HG03135 (cell line): ENCODE measurements around the gene ASTN2.

ENCODE experiments used
- ATAC-seq: cut with Tn5 transposase; IDR thresholded peaks from one replicate; pipeline ENCODE4 v1.9.1; 2021; ENCODE audit warnings: mild to moderate bottlenecking, moderate library complexity; ENCODE audit not compliant: unreplicated experiment

ASTN2 gene

DNA sequence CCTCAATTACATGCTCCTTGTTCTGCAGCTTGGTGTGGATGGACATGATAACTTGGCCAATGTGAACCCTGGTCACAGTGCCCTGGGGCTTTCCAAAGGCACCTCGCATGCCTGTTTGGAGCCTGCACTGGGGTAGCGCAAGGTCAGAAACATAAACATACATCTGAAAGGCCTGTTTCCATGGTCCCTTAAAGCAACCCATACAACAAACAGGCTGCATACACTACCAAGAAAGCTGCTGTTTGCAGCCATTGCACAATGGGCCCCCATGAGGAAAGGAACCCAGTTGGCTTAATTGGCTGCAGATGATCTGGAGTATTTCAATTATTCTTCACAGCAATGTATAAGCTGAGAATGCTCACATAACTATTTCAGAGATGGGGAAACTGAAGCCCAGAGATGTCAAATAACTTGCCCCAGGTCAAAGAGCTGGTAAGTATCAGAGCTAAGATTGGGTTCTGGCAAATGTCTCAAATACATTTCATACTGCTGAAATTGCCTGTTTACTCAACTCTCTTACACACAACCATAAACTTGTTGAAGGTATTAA is 233.9 kb downstream of the ASTN2 start:
- no peak for ATAC-seq

DNA sequence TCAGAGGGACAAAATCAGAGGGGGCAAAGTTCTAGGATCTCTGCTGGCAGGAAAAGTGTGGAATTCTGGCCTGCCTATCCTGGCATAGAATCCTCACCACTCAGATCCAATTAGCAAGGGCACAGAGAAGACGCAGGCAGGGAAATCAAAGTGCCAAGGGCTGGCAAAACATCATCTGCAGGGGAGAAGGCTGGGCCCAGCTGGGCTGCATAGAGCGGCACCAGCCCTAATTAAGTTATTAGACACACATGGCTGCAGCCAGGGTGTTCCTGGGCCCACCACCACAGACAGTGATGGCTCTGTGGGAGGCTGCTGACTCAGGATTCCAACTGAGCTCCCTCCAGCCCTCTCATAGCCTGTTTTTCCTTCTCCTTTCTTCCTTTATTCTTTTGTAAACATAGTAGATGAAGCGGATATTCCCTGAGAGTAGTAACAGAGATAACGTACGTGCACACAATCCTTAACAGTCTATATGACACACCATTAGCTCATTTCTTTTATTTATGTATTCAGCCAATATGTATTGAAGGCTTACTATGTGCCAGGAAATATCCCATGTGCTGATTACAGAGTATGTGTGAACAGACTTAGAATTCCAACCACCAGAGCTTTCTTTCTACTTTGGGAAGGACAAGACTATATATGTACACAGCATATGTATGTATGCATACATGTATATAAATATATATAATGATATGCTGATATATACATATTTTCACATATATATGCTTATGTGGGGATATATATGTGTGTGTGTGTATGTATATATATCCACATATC is 236.1 kb downstream of the ASTN2 start:
- ATAC-seq = no peak

DNA sequence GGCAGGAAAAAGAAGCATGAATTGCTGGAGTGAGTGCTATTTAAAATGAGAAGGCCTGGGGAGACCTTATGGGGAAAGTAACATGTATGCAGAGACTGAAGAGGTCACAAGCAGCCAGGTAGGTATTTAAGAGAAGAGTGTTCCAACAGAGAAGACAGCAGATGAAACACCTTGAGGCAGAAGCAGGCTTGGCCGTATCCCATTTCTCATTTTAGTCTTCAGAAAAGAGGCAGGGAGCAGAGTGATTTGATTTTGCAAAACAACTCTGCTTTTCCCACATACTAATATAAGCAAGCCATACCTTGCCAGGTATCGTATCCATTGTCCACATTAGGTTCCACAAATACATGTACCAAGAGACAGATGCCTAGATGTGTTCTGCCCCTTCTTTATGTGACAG is 244.3 kb downstream of the ASTN2 start:
- no peak for ATAC-seq

DNA sequence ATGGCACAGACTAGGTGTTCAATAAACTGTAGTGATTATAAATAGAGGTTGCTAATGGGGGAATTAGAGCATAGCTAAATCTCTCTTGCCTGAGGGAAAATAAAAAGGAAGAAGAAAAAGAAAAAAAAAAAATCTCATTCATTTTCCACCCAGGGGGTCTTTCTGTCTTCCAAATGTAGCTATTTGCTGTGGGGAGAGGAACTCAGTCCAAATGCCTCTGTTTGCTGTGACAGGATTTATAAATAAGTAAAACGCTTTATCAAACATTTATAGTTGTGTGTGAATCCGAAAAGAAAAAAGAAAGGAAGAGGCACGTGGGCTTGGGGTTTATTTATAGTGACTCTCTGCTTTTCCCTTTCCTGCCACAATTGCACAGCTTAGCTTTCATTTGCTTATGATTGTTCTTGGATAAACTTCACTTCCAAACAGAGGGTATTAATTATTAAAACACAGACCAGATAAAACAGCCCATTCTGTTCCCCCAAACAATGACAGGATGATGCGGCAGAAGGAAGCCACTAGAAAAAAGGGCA is 245.7 kb downstream of the ASTN2 start:
- ATAC-seq = no peak

DNA sequence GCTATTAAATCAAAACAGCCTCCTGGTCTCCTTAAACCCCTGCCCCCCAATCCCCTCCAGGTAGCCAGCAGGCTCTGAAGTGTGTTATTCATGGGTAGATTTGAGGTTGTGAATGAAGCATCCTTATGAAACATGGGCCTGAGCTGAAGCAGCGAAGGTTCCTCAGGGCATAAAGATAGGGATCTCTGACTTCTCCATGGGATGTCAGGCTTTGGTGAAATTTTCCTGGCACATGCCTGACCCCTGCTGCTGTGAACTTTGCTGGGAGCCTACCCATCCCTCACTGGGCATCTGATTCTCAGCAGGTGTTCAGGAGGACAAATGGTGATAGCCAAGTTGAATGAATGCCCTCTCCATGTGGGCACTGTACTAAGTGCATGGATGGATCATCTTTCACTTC is 250.3 kb downstream of the ASTN2 start:
- no peak for ATAC-seq

DNA sequence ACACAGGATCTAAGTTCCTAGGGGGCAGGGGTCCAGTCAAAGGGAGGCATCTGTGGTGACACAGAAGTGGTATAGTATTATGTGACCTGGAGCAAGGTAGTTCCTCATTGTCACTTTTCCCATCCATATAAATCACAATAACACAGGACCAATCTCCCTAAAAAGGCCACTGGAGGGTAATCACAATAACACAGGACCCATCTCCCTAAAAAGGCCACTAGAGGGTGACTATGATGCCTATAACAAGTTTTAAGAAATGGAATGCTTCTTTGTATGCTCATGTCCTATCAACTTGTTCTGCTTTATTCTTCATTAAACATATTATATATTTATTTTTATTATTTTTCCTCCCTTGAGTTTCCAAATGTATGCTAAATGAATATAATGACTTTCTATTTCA is 254.6 kb downstream of the ASTN2 start:
- ATAC-seq = no peak

DNA sequence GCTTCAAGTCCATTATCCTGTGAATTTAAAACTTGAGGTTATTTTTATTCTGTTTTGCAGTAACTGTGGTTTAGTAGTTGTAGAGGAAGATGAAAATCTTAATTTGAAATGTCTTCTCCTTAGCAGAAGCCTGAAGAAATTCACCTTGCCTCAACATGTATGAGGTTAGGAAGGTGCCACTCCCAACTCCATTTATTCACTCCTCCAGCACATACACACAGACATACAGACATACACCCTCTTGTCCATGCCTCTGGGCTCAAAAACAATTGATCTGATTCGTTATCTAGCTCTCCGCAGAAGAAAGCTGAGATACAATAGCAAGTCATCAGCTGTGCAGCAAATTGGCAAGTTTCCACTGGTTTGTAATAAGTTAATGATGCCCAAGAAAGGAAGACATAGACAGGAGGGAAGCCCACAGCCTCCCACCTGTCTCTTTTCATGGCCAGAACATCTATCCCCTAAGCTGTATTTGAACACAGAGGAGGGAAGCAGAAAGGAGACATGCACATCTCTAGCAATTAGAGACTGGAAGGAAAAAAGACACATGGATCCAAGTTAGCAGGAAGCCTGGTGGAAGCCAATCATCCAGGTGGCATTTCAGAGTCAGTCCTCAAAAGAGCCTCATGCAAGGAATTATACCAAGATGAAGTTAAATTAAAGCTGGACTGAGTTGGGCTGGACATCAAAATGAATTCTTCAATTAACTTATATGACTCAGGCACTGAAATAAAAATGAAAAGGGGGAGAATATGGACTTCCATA is 257.9 kb downstream of the ASTN2 start:
- ATAC-seq = no peak

DNA sequence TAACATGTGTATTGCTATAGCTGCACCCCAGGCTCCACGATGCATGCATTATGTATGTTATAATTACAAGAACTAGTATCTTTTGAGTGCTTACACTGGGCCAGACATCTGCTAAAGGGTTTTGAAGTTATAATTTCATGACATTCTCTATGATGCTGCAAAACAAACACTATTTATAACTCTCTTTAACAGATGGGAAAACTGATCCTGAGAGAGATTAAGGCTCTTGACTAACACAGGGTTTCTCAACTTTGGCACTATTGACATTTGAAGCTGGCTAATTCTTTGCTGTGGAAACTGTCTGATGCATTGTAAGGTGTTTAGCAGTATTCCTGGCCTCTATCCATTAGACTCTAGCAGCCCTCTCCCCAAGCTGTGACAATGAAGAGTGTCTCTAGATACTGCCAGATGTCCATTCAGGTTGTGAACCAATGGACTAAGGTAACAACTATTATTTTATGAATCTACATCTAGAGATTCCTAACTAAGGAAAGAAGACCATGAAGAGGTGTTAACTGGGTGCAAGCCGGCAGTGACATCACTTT is 258.6 kb downstream of the ASTN2 start:
- ATAC-seq = no peak

DNA sequence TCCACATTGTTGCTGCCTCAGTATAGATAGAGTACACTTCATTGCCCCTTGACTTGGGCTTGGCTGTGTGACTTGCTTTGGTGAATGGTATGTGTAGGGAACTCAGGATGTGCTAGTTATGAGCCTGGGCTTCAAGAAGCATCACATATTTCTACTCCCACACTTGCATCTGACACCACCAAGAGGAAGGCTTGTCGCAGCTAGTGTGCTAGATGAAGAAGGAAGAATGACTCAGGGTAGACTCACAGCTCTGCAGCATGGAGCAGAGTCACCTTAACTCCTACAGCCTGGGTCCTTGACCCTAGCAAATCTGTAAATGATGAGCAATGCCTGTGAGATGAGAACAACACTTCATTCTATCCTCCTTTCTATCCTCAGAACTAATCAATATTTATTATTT is 261.8 kb downstream of the ASTN2 start:
- ATAC-seq = no peak

DNA sequence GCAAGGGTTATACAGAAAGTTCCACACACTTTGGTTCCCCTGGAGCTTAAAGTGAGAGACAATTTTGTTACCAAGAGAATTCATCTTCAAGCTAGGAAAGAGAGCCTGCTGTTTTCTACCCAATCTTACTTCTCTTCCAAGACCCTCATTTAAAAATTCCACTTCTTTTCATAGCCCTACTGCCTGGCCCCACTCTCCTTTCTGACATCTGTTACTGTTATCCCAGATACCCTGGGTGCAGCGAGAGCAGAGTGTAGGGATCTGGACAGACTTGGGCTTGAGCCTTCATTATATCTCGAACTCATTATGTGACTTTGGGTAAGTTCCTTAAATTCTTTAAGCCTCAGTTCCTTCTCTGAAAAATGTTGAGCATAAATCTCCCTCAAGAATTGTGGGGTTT is 263.1 kb downstream of the ASTN2 start:
- ATAC-seq = no peak

DNA sequence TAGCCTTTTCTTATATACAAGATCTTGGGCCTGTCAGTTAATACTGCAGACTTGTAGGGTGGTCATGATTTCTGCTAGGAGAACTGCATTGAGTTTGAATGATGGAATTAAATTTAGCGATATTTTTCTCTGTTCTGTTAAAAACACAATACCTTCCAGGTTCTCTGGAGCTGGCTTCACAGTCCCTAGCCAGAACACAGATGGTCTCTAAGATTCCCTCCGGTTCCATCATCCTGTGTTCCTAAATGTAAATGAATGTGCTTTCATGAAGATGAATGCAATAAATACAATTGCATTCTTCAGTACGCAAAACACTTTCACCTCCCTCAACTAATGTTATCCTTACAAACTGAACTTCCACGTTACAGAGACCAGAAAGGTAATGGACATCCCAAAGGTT is 264.9 kb downstream of the ASTN2 start:
- ATAC-seq = no peak

DNA sequence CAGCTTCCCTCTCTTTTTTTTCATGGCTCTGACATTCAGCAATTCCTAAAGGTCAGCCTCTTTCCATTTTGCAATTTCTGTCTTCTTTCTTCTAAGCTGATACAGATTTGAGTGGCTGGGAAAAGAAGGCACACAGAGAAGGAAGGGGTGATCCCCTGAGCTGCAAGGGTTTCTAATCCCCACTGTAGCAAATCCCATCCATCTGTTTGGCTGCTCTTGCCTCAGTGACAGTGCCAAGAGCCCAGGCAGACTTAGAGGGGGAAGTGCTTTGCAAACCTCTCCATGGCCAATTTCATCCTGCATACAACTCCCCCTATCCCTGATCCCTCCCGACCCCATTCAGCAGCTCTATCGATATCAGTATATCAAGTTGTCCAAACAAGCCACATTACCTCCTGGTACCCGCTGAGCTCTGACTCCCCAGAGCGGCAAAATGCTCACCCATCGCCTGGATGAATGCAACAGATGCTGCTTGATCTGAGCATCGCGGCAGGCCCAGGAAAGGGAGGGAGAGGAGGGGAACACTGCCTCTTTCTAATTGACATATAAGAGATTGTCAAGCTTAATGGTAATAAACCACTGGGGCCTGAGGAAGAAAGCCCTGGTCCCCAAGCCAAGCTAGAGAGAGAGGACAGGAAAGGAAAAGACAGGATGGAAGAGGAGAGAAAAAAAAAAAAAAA is 268.9 kb downstream of the ASTN2 start:
- ATAC-seq = no peak

DNA sequence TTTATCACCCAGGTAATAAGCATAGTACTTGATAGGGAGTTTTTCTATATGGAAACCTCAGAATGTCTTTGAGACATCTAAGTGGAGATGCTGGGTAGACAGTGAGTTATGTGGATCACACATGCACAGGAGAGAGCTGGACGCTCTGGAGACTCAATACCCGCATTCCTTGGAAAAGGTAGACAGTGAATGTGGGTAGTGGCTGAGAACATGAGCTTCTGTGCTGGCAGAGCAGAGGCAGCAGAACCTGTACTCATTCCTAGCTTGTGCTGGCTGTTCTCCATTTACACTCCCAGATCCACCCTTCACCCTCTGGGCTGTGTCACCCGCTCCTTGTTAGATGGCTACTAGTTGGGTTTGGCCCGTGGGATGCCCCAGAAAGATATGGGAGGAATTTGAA is 269.8 kb downstream of the ASTN2 start:
- ATAC-seq = no peak

DNA sequence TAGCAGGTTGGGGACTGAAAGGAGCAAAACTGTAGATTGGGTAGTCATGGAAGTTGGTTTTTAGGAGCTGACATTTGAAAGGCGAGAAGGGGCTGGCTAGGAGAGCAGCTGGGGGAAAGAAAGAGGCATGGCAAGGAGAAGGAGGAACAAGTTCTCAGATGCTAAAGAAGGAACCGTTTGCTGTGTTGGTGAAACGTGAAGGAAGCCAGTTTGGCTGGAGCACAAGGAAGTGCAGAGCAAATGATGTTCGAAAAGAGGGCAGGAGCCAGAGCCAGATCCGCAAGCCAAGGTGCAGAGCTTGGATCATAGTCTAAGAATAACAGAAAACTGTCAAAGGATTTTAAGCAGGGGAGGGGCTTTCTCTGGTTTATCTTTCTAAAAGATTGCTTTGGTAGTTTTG is 276.6 kb downstream of the ASTN2 start:
- ATAC-seq = no peak

DNA sequence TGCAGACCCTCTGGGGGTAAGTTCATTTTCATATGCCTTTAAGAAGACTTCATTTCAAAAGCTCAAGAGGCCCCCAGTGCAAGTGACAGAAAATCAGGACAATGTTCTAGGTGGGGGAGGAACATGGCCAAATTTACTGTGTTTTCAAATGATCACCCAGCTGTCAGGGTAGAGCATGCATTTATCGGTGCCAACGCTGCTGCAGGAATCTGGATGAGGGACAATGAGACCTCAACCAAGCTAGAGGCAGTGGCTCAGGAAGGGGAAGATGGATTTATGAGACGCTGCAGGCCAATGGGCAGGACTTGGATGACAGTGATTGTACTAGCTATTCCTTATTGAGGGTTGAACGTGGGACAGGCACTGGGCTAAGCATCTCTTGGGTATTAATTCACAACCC is 278.4 kb downstream of the ASTN2 start:
- no peak for ATAC-seq

DNA sequence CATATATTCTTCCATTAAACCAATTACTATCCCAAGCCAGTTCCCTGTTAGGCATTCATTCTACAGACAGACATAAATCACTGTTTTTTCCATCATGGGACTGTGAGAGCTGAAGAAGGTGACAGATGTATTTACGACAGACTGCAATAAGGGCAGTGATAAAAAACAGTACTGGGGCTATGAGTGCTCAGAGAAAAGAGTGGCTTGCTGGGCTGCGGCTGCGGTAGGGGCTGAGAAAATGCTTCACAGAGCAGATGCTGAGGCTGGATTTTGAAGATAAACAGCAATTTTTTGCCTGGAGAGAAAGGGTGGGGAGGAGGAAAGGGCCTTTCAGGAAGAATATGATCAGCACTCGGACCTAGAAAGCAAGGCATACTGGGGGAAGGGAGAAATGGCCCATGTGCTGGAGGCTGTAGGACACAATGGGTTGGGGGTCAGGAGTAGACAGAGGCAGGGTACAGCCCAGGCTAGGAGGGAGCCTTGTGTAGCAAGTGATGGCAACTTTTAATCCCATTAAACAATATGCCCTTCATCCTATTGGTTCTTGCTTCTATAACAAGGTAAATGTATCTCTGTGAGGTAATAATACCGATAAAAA is 279.3 kb downstream of the ASTN2 start:
- ATAC-seq = no peak

DNA sequence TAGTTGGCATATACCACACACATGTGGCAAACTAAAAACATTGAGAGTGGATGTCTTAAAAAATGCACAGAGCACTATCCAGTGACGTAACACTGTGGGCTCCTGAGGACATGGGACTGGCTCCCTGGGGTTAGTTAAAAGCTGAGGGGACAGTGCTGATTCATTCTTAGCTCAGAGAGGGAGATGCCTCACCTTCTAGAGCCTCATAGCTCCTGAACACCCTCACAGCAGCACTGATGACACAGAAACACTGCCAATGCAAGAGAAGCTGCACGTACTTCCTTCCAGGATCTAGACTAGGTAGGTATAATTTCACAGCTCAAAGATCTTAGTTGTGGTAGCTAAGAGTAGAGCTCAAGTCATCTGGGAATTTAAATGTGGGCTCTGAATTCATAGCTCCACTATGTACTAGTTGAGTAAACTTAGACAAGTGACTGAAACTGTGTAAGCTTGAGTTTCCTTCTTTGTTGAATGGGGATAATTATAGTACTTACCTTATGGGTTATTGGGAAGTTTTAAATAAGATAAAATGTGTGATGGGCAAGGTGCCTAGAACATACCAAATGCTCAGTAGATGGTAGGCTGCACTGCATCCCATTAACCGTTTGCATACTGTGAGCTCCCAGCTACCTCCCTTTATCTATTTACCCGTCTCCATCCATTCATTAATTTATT is 279.9 kb downstream of the ASTN2 start:
- ATAC-seq = no peak

DNA sequence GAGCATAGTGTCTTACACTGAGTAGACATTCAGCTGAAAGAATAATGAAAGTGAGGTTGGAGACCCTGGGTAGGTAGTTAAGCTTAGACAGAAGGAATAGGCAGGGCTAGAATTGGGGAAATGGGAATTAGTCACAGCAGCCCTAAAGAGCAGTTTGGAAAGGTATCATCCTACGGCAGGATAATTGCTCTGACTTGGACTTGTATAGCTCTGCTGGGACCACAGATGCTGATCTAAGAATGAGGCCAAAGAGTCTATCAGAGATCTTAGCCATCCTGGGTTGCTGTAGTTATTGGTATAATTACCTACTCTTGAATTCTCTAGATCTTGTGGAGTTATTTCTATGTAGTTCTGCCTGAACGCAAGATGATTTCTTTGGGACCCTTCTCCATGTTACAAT is 288.0 kb downstream of the ASTN2 start:
- ATAC-seq = no peak

DNA sequence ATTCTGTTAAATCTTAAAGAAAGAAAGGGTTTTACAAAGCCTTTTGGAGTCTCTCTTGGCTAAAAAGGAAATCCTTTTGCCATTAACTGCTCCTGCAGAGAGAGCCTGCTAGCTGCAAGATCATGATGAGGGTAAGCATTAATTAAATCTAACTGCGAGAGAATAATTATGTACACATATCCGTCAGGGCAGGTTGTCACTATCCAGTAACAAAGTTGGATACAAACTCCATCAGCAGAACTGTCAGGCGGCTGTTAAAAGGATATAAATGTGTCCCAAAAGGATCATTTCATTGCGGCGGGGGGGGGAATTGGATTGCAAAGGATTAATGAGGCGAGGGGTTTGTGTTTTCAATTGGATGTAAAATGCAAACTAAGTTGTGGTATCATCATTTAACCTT is 289.3 kb downstream of the ASTN2 start:
- no peak for ATAC-seq

DNA sequence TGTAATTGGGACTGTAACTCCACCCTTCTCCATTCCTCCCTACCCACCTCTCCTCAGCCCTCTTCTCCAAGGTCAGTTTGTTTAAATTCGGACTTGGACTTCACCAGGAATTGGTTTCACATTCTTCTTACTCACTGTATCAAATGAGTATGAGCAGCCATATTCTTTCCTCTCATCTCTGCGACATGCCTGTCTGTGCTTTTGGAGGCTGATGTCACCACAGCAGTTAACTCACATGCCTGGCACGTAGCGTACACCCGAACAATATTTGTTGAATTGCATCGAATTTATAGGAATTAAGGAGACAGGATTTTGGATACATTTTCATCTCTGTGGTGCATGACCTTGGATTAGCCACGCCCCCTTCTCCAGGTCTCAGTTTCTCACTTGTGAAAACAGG is 291.1 kb downstream of the ASTN2 start:
- ATAC-seq = no peak
